OCI-LY3 (cell line): ENCODE data around the gene CHN2.

ENCODE experiments used
- CTCF ChIP-seq: fragments of 200-600, 300-600 bp; sonication (generic); IDR thresholded peaks from 2 replicates; pipeline ENCODE4 v1.5.1; 2014; ENCODE audit warnings: antibody characterized with exemption, low read length, low read depth
- EZH2phosphoT487 ChIP-seq: fragments of 200-600 bp; shearing (Covaris generic); IDR thresholded peaks from 2 replicates; pipeline ENCODE4 v1.6.1; 2018; ENCODE audit warnings: antibody characterized with exemption, mixed run types, low read depth

- no peak for TF ChIP-seq CTCF
- no peak for TF ChIP-seq EZH2phosphoT487
Measured at GRCh38 chr7:29161231-29161630, 33.3 kb upstream of the CHN2 start.
